Measurements from ENCODE around the gene SHISA6. TPM values are rescaled to one million over a fixed set of nuclear protein-coding genes. Genes with fewer than 3 reads are reported as not detected.

Gene SHISA6
- total RNA-seq, 1 experiment from 2014 or later, result 21.1 TPM

DNA sequence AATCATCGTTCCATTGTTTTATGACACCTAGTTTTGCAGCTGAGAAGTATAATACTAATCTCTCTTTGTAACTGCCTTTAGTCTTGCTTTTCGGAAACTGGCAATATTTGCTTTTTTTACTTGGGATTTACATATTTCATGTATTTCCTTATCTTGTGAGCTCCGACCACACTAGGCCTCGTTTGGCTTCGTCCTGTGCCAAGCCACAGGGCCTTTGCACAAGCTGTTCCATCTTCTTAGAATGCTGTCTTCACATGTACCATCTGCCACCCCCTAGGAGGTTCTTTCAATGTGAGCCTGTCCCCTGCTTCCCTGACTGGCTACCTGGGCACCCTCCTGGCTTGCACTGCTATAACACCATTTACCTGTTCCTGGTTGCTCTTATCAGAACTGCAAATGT lies 77.2 kb downstream of the SHISA6 start:
- H3K4me1 Mint-ChIP-seq (ENCODE audit: low read depth, unreplicated experiment), result no peaks in the 10 kb centered on the region
- H3K27ac Mint-ChIP-seq (ENCODE audit: unreplicated experiment), result no peak overlapping the region
- Histone ChIP-seq H3K36me3 (ENCODE audit: control insufficient read depth, insufficient read depth, low read length) (no peaks in the 10 kb centered on the region), H3K4me3 (ENCODE audit: low read depth, low read length) (no peak overlapping the region), H3K4me1 (no peaks in the 10 kb centered on the region), H3K27me3 (replicated peaks; ENCODE audit: control insufficient read depth, insufficient read depth, low read length) (no peaks in the 10 kb centered on the region), H3K9me3 (no peaks in the 10 kb centered on the region)
- intact Hi-C loops (cut with micrococcal nuclease; ENCODE audit: unreplicated experiment), result no loop called here
- no peaks in the 10 kb centered on the region for H3K27me3 Mint-ChIP-seq (ENCODE audit: insufficient read depth, unreplicated experiment)
- BruUV-seq (replicated peaks), result no TSS peak
- ChIA-PET POLR2A (no interaction called here), CTCF (no interaction called here)
- TF ChIP-seq, protein P1, sequence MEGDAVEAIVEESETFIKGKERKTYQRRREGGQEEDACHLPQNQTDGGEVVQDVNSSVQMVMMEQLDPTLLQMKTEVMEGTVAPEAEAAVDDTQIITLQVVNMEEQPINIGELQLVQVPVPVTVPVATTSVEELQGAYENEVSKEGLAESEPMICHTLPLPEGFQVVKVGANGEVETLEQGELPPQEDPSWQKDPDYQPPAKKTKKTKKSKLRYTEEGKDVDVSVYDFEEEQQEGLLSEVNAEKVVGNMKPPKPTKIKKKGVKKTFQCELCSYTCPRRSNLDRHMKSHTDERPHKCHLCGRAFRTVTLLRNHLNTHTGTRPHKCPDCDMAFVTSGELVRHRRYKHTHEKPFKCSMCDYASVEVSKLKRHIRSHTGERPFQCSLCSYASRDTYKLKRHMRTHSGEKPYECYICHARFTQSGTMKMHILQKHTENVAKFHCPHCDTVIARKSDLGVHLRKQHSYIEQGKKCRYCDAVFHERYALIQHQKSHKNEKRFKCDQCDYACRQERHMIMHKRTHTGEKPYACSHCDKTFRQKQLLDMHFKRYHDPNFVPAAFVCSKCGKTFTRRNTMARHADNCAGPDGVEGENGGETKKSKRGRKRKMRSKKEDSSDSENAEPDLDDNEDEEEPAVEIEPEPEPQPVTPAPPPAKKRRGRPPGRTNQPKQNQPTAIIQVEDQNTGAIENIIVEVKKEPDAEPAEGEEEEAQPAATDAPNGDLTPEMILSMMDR (IDR thresholded peaks at IDR 0.05; ENCODE audit: insufficient read depth in 1 of 2, low read depth in 1 of 2, low read length in 1 of 2, severe bottlenecking in 1 of 2, unreplicated experiment in 1 of 2), result no peak
- DNase-seq, result no peak
- H3K9me3 Mint-ChIP-seq (ENCODE audit: unreplicated experiment), result no peaks in the 10 kb centered on the region
- peaks cover 4% of the 10 kb centered on the region for H3K36me3 Mint-ChIP-seq (ENCODE audit: insufficient read depth, unreplicated experiment)
- no peak overlapping the region for H3K4me3 Mint-ChIP-seq (ENCODE audit: unreplicated experiment)

DNA sequence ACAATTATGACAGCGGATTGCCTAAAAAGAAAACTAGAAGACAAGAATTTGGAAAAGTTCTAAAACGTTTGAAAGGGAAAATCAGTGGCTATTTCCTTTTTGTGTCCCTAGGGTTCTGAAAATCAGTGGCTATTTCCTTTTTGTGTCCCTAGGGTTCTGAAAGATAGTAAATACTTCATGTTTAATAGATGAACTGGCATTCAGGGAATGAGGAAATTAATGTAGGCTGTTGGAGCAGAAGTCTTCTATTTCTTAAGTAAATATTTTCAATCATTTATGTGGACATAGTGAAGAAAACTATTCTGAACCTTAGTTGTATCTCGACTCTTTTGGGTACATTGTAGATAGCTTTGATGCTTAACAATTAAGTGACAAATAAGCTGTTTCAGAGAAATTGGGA lies 78.9 kb downstream of the SHISA6 start:
- Histone ChIP-seq H3K36me3 (ENCODE audit: control insufficient read depth, insufficient read depth, low read length) (no peaks in the 10 kb centered on the region), H3K9me3 (no peaks in the 10 kb centered on the region), H3K4me3 (ENCODE audit: low read depth, low read length) (no peak overlapping the region), H3K27me3 (replicated peaks; ENCODE audit: control insufficient read depth, insufficient read depth, low read length) (no peaks in the 10 kb centered on the region), H3K4me1 (no peaks in the 10 kb centered on the region)
- Mint-ChIP-seq H3K9me3 (ENCODE audit: unreplicated experiment) (no peaks in the 10 kb centered on the region), H3K27me3 (ENCODE audit: insufficient read depth, unreplicated experiment) (no peaks in the 10 kb centered on the region), H3K4me1 (ENCODE audit: low read depth, unreplicated experiment) (no peaks in the 10 kb centered on the region), H3K4me3 (ENCODE audit: unreplicated experiment) (no peak overlapping the region), H3K36me3 (ENCODE audit: insufficient read depth, unreplicated experiment) (peaks cover 10% of the 10 kb centered on the region), H3K27ac (ENCODE audit: unreplicated experiment) (no peak overlapping the region)
- POLR2A ChIA-PET, result no interaction called here
- BruUV-seq (replicated peaks), result no TSS peak
- intact Hi-C loops (cut with micrococcal nuclease; ENCODE audit: unreplicated experiment), result loop anchor here (5.0 kb wide), 1 partner anchor 48 kb away; no protein-coding TSS in a partner anchor
- CTCF ChIA-PET, result no interaction called here
- TF ChIP-seq, protein P1 (IDR thresholded peaks at IDR 0.05; ENCODE audit: insufficient read depth in 1 of 2, low read depth in 1 of 2, low read length in 1 of 2, severe bottlenecking in 1 of 2, unreplicated experiment in 1 of 2), result no peak
- DNase-seq, result no peak

DNA sequence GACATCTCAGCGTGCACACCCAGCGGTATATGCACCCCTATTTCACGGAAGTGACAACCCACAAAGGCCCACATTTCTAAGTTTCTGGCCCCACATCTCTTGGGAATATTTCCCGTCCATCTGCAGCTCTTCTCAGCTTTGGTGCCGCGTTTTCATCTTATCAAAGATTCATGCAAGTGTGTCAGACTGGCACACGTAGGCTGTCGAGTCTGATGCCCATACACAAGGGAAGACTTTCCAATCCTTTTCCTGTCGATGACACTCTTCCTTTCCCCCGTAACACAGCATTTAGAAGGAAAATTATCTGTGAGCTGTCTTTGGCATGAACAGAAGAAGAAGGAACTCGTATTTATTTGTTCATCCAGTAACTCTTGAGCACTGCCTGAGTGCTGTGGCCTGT lies 83.0 kb downstream of the SHISA6 start:
- no peaks in the 10 kb centered on the region for H3K9me3 Mint-ChIP-seq (ENCODE audit: unreplicated experiment)
- no peak overlapping the region for H3K27ac Mint-ChIP-seq (ENCODE audit: unreplicated experiment)
- POLR2A ChIA-PET, result no interaction called here
- no peaks in the 10 kb centered on the region for H3K27me3 ChIP-seq (replicated peaks; ENCODE audit: control insufficient read depth, insufficient read depth, low read length)
- H3K4me3 ChIP-seq (ENCODE audit: low read depth, low read length), result no peak overlapping the region
- no peaks in the 10 kb centered on the region for H3K27me3 Mint-ChIP-seq (ENCODE audit: insufficient read depth, unreplicated experiment)
- H3K36me3 Mint-ChIP-seq (ENCODE audit: insufficient read depth, unreplicated experiment), result peaks cover 10% of the 10 kb centered on the region
- intact Hi-C loops (cut with micrococcal nuclease; ENCODE audit: unreplicated experiment), result loop anchor here (5.0 kb wide), 1 partner anchor 52 kb away; no protein-coding TSS in a partner anchor
- TF ChIP-seq, protein P1 (IDR thresholded peaks at IDR 0.05; ENCODE audit: insufficient read depth in 1 of 2, low read depth in 1 of 2, low read length in 1 of 2, severe bottlenecking in 1 of 2, unreplicated experiment in 1 of 2), result no peak
- H3K4me3 Mint-ChIP-seq (ENCODE audit: unreplicated experiment), result no peak overlapping the region
- CTCF ChIA-PET, result no interaction called here
- no peaks in the 10 kb centered on the region for H3K4me1 Mint-ChIP-seq (ENCODE audit: low read depth, unreplicated experiment)
- no peaks in the 10 kb centered on the region for H3K9me3 ChIP-seq
- DNase-seq, result no peak
- no TSS peak for BruUV-seq (replicated peaks)
- H3K36me3 ChIP-seq (ENCODE audit: control insufficient read depth, insufficient read depth, low read length), result no peaks in the 10 kb centered on the region
- no peaks in the 10 kb centered on the region for H3K4me1 ChIP-seq
